ENCODE measurements around the gene AIRE.

GRCh38 chr21:44345495-44345894 is 59.8 kb downstream of the AIRE start:
- no peak for TF ChIP-seq CTCF (IDR thresholded peaks at IDR 0.05)
- TF ChIP-seq POLR2A (IDR thresholded peaks at IDR 0.05), result no peak
